Left renal cortex interstitium (tissue), 4 donors: Measurements from ENCODE around the gene PIM2. TPM values are rescaled to one million over a fixed set of nuclear protein-coding genes. Genes with fewer than 3 reads are reported as not detected.
"Not testable (repeated sequence)": the region's sequence is repeated elsewhere in the genome, so short reads cannot be mapped to it uniquely, and the experiment has no call there.

ENCODE experiments used
- DNase-seq, 4 donors: peaks; one replicate each; pipeline ENCODE4 v3.0.0-alpha.2; 2013; ENCODE audit warnings: low read depth in 4 of 4, low spot score in 2 of 4, missing footprints in 1 of 4
- polyA plus RNA-seq, 4 donors: library from polyadenylated mRNA; unstranded; fragments of 120-200 nt; gene quantifications; one replicate each; pipeline ENCODE4 v1.2.1, GENCODE V29; 2013; ENCODE audit not compliant: insufficient read length in 4 of 4

The PIM2 gene
- polyA plus RNA-seq, 4 donors, result 5.9 to 8.8 (median 7.4) TPM

- DNase-seq, result not testable (repeated sequence)
Measured at GRCh38 chrX:48886586-48886985, 32.2 kb downstream of the PIM2 start.

GRCh38 chrX:48883729-48884128, 35.1 kb downstream of the PIM2 start:
- no peak for DNase-seq

DNA sequence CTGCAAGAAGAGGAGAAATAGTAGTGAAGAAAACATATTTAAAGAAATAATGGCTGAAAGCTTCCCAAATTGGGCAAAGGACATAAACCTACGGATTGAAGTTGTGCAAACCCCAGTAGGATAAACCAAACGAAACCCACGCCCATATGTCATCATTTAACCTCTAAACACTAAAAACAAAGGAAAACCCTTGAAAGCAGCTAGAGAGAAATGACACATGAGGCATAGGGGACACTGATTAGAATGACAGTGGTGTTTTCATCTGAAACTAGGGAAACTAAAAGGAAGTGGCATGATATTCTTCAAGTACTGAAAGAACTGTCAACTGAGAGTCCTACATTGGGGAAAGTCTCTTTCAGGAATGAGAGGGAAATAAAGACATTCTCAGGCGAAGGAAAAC, 41.9 kb downstream of the PIM2 start:
- DNase-seq, result not testable (repeated sequence)

DNA sequence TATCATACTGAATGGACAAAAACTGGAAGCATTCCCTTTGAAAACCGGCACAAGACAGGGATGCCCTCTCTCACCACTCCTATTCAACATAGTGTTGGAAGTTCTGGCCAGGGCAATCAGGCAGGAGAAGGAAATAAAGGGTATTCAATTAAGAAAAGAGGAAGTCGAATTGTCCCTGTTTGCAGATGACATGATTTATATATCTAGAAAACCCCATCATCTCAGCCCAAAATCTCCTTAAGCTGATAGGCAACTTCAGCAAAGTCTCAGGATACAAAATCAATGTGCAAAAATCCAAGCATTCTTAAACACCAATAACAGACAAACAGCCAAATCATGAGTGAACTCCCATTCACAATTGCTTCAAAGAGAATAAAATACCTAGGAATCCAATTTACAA, 46.8 kb downstream of the PIM2 start:
- DNase-seq, result not testable (repeated sequence)

DNA sequence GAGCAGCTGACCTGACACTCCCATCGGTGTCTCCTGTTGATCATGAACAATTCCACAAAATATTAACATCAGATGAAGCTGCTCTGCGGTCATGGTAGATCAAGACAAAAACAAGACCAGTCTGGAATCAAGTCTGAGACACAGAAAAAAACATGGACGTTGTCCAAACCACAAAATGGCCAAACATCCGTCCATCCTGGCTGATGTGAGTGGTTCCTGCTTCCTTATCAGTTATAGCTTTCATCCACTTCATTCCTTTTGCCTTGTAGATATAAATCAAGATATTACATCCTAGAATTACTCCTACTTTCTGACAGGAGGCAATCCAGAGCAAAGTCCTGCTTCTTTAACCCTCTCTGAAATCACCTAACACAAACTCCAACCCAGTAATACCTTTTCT, 54.6 kb downstream of the PIM2 start:
- DNase-seq, result no peak

Other genes starting within 250 kb of the PIM2 start
- 1 to 10 TPM; 2.8 to 5.0 (median 3.2) TPM for gene WAS, start 235.2 kb downstream of the PIM2 start, polyA plus RNA-seq
- 1 to 10 TPM; 6.2 to 8.1 (median 6.8) TPM for gene SUV39H1, start 222.3 kb downstream of the PIM2 start, polyA plus RNA-seq
- 1 to 10 TPM; 1.4 to 1.9 (median 1.7) TPM for gene GLOD5, start 157.3 kb downstream of the PIM2 start, polyA plus RNA-seq
- 1 to 10 TPM in 1 of 4 donors, under 1 TPM in 3; 0.38 to 1.3 (median 0.87) TPM for gene GATA1, start 132.4 kb downstream of the PIM2 start, polyA plus RNA-seq
- 100 to 1,000 TPM; 135 to 220 (median 177) TPM for gene HDAC6, start 117.0 kb downstream of the PIM2 start, polyA plus RNA-seq
- under 1 TPM in 2 of 4 donors, not detected in 2; 0.16 to 0.36 TPM for gene ERAS, start 92.5 kb downstream of the PIM2 start, polyA plus RNA-seq
- 10 to 100 TPM in 2 of 4 donors, 1 to 10 TPM in 2; 8.4 to 22.7 (median 14.5) TPM for gene PCSK1N, start 83.4 kb downstream of the PIM2 start, polyA plus RNA-seq
- gene TIMM17B, start 21.3 kb downstream of the PIM2 start, polyA plus RNA-seq, result 10 to 100 TPM; 37.2 to 61.4 (median 50.1) TPM
- gene PQBP1, start 21.1 kb downstream of the PIM2 start, polyA plus RNA-seq, result 10 to 100 TPM; 73.1 to 89.9 (median 77.8) TPM
- 10 to 100 TPM; 30.4 to 37.3 (median 33.0) TPM for gene SLC35A2, start 7.4 kb downstream of the PIM2 start, polyA plus RNA-seq
- gene OTUD5, start 38.6 kb upstream of the PIM2 start, polyA plus RNA-seq, result 10 to 100 TPM; 62.5 to 72.7 (median 67.7) TPM
- 1 to 10 TPM; 2.3 to 3.4 (median 2.8) TPM for gene KCND1, start 52.8 kb upstream of the PIM2 start, polyA plus RNA-seq
- 10 to 100 TPM; 36.0 to 72.1 (median 51.3) TPM for gene GRIPAP1, start 83.2 kb upstream of the PIM2 start, polyA plus RNA-seq
- gene TFE3, start 124.3 kb upstream of the PIM2 start, polyA plus RNA-seq, result 10 to 100 TPM; 26.9 to 39.1 (median 33.8) TPM
- 10 to 100 TPM in 3 of 4 donors, 1 to 10 TPM in 1; 7.9 to 20.0 (median 13.0) TPM for gene CCDC120, start 140.0 kb upstream of the PIM2 start, polyA plus RNA-seq
- gene PRAF2, start 155.0 kb upstream of the PIM2 start, polyA plus RNA-seq, result 10 to 100 TPM; 31.6 to 46.2 (median 41.1) TPM
- gene WDR45, start 160.9 kb upstream of the PIM2 start, polyA plus RNA-seq, result 10 to 100 TPM; 53.7 to 63.8 (median 61.5) TPM
- 10 to 100 TPM; 23.8 to 27.6 (median 25.0) TPM for gene GPKOW, start 204.7 kb upstream of the PIM2 start, polyA plus RNA-seq
- 1 to 10 TPM; 5.0 to 7.5 (median 5.8) TPM for gene MAGIX, start 243.7 kb upstream of the PIM2 start, polyA plus RNA-seq